Measurements from ENCODE around the gene SIRPG. TPM values are rescaled to one million over a fixed set of nuclear protein-coding genes. Genes with fewer than 3 reads are reported as not detected.

Gene SIRPG
- total and polyA plus RNA-seq, 10 donors: 5.1 to 13.6 (median 9.0) TPM

DNA sequence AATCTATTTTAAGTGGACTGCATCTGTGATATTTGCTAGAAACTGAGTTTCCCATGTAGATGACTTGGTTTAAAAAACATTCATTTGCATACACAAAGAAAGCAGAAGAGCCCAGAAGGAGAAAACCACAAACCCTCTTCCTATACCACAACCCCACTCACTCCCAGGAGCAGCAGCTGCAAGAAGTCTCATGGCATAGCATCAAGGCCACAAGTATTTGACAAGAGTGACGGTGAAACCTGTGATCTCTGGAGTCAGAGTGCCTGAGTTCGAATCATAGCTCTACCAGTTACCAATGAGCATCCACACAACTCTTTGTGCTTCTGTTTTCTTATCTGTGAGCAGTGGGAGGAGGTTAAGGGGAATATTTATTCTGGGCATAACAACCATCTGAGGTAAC lies 44.7 kb upstream of the SIRPG start:
- intact Hi-C loops (cut with DNase I; ENCODE audit: low total_unique reads): no loop called here
- 25 to 67% (median 49%) methylated on average over 2 of the region's 2 CpGs for WGBS, 5 donors

DNA sequence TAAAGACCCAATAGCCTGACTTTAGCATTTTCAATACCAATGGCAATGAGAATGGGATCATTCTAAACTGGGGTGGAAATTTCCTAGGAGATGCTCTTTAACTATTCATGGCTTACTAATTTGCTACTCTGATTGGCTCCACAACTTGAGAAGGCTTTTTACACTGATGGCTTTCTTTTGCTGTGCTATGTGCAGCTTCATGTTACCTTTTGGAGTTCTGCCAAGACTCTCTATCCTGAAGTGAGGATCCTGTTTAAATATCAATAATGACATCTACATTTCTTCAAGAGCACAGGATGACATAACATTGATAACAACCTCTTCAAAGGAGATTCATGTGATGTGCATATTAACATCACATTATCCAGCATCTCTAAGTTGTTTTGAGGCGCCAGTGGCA lies 43.4 kb upstream of the SIRPG start:
- H3K9me3 ChIP-seq: no peaks in the 10 kb centered on the region
- intact Hi-C loops (cut with DNase I; ENCODE audit: low total_unique reads): no loop called here
- H3K27me3 ChIP-seq (replicated peaks in 1 of 7): no peaks in the 10 kb centered on the region
- H3K36me3 ChIP-seq: no peaks in the 10 kb centered on the region
- H3K27ac ChIP-seq: no peak overlapping the region
- H3K4me3 ChIP-seq: no peak overlapping the region
- 76 to 92% (median 80%) methylated on average over 1 of the region's 1 CpG for WGBS, 5 donors
- no peak for TF ChIP-seq POLR2A (IDR thresholded peaks at IDR 0.05)
- TF ChIP-seq, protein P1, sequence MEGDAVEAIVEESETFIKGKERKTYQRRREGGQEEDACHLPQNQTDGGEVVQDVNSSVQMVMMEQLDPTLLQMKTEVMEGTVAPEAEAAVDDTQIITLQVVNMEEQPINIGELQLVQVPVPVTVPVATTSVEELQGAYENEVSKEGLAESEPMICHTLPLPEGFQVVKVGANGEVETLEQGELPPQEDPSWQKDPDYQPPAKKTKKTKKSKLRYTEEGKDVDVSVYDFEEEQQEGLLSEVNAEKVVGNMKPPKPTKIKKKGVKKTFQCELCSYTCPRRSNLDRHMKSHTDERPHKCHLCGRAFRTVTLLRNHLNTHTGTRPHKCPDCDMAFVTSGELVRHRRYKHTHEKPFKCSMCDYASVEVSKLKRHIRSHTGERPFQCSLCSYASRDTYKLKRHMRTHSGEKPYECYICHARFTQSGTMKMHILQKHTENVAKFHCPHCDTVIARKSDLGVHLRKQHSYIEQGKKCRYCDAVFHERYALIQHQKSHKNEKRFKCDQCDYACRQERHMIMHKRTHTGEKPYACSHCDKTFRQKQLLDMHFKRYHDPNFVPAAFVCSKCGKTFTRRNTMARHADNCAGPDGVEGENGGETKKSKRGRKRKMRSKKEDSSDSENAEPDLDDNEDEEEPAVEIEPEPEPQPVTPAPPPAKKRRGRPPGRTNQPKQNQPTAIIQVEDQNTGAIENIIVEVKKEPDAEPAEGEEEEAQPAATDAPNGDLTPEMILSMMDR (IDR thresholded peaks at IDR 0.05 in 8 of 11, conservative IDR thresholded peaks at IDR 0.05 in 3 of 11): no peak
- no peak for TF ChIP-seq POLR2AphosphoS5 (IDR thresholded peaks at IDR 0.05)
- peaks cover 0 to 25% (median 11%) of the 10 kb centered on the region in 6 donors for H3K4me1 ChIP-seq
- DNase-seq: no peak

More for the DNA sequence above, 44.7 kb upstream of the SIRPG start:
- Histone ChIP-seq H3K36me3 (no peaks in the 10 kb centered on the region), H3K27me3 (replicated peaks in 1 of 7) (no peaks in the 10 kb centered on the region), H3K4me3 (no peak overlapping the region), H3K9me3 (no peaks in the 10 kb centered on the region), H3K27ac (no peak overlapping the region), H3K4me1 (peaks cover 0 to 12% (median 8%) of the 10 kb centered on the region in 6 donors)
- no peak for DNase-seq
- TF ChIP-seq POLR2AphosphoS5 (IDR thresholded peaks at IDR 0.05): peak in 1 of 3 donors; percentile 13
- TF ChIP-seq POLR2A (IDR thresholded peaks at IDR 0.05): no peak
- TF ChIP-seq, protein P1 (IDR thresholded peaks at IDR 0.05 in 8 of 11, conservative IDR thresholded peaks at IDR 0.05 in 3 of 11): no peak

DNA sequence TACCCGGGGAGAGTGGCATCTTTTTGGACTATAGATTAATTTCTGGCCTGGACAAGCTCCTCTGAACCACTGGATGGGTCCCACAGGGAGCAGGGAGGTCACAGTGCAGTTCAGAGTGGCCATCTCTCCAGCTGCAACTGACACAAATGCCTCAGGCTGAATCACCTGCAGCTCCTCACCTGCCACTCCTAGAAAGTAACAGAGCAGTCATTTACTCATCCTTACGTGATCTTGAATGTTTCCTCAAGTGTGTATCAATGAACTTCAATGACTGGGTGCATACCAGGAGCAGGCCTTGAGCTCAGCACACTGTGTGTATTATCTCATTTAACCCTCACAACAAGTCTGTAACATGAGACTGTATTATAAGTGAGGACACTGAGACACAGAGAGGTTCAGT lies 40.0 kb upstream of the SIRPG start:
- no peak overlapping the region for H3K4me3 ChIP-seq
- intact Hi-C loops (cut with DNase I; ENCODE audit: low total_unique reads): no loop called here
- no peaks in the 10 kb centered on the region for H3K9me3 ChIP-seq
- TF ChIP-seq, protein P1 (IDR thresholded peaks at IDR 0.05 in 8 of 11, conservative IDR thresholded peaks at IDR 0.05 in 3 of 11): no peak
- TF ChIP-seq POLR2A (IDR thresholded peaks at IDR 0.05) (no peak), POLR2AphosphoS5 (IDR thresholded peaks at IDR 0.05) (no peak)
- no peak for DNase-seq
- no peak overlapping the region for H3K27ac ChIP-seq
- peaks cover 0 to 26% (median 8%) of the 10 kb centered on the region in 6 donors for H3K4me1 ChIP-seq
- peaks cover 0 to 6% (median 0%) of the 10 kb centered on the region in 7 donors for H3K27me3 ChIP-seq (replicated peaks in 1 of 7)
- WGBS, 5 donors: 70 to 95% (median 93%) methylated on average over 1 to 2 of the region's 2 CpGs
- no peaks in the 10 kb centered on the region for H3K36me3 ChIP-seq

DNA sequence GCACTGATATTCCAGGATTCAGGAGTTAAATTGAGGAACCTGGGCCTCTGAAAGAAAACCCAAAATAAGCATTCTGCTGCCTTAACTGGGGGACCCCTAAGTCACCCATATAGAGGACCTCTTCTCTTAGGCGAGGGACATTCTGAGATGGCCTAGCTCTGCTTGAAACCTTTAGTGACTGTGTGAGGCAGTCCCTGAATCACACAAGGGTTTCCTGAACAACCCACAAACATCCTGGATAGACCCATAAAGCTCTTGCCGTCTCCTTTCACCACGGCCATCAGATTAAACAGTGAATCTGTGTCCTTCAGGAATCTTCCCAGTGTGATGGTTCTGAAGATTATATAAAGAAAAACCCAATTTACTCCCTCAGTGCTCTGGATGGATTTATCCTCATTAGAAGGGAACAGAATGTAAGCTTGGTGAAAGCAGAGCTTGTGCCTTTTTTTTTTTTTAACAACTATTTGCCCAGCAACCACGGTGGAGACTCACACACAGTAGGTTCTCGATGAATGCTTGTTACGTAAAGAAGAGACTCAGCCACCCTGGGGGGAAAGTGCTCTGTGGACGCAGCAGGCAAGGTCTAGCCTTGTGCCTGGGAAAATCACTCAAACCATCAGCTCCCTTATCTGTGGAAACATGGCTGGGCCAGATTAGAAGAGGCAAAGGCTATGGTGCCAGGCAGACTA lies 39.1 kb upstream of the SIRPG start:
- intact Hi-C loops (cut with DNase I; ENCODE audit: low total_unique reads): no loop called here
- H3K27ac ChIP-seq: peak overlapping the region in 2 of 8 donors; percentile 1 to 40
- WGBS, 5 donors: 47 to 64% (median 61%) methylated on average over 7 of the region's 7 CpGs

More for the DNA sequence above, 39.1 kb upstream of the SIRPG start:
- Histone ChIP-seq H3K9me3 (peaks cover 0 to 4% (median 0%) of the 10 kb centered on the region in 8 donors), H3K36me3 (no peaks in the 10 kb centered on the region), H3K4me1 (peaks cover 0 to 17% (median 2%) of the 10 kb centered on the region in 6 donors), H3K27me3 (replicated peaks in 1 of 7) (peaks cover 0 to 6% (median 0%) of the 10 kb centered on the region in 7 donors), H3K4me3 (no peak overlapping the region)
- TF ChIP-seq POLR2A (IDR thresholded peaks at IDR 0.05) (no peak), POLR2AphosphoS5 (IDR thresholded peaks at IDR 0.05) (no peak)
- TF ChIP-seq, protein P1 (IDR thresholded peaks at IDR 0.05 in 8 of 11, conservative IDR thresholded peaks at IDR 0.05 in 3 of 11): no peak
- DNase-seq: no peak
